Measurements from ENCODE around the gene PRKD2.

Gene PRKD2

GRCh38 chr19:46639358-46640182 is 77.3 kb downstream of the PRKD2 start:
- no peak for TF ChIP-seq CTCF (IDR thresholded peaks at IDR 0.05; ENCODE audit: borderline replicate concordance, insufficient read depth, low read depth, low read length)
- peak overlapping the region; percentile 49 for H3K4me3 ChIP-seq (ENCODE audit: low read depth, low read length)

GRCh38 chr19:46637224-46637623 is 79.7 kb downstream of the PRKD2 start:
- no peak for TF ChIP-seq CTCF (IDR thresholded peaks at IDR 0.05; ENCODE audit: borderline replicate concordance, insufficient read depth, low read depth, low read length)
- H3K4me3 ChIP-seq (ENCODE audit: low read depth, low read length), result no peak overlapping the region

DNA sequence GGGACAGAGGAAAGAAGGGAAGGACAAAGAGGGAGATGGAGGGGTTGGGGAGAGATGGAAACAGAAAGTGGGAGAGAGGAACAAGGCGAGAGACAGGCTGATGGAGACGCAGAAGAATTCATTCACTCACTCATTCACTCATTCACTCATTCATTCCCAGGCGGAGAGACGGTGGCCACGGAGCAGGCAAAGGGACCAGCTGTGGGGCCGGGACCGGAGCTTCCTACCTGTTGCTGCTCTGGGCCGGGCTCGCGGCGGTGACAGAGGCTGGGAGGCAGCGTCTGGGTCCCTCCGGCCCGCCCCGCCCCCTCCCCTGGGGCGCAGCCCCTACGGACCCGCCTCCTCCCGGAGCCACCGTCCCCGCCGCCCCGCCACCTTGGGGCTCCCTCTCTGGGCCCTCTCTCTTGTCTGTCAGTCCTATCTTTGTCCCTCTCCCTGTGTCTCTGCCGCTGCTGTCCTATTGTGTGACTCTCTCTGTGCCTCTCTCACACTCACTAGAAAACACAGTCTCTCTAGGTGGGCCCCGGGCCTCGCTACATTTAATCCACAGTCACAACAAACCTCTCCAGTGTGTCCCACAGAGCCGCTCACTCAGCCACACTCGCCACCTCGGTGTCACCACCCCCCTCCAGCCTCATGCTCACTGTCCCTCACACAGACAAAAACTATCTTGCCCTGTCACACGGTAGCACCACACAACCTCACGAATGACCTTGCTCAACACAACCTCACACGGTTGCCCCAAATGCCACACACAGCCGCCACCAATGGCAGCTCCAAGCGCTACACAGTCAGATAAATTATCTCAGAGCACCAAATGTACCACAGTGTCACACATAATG is 80.8 kb downstream of the PRKD2 start, which contains the start of gene GNG8:
Gene GNG8 (minus strand): TSS at position 283 of the 842 bp plus-strand sequence. CDS start 1,520 bp downstream, outside the sequence.
- H3K4me3 ChIP-seq (ENCODE audit: low read depth, low read length), result no peak within 1 kb of the TSS

DNA sequence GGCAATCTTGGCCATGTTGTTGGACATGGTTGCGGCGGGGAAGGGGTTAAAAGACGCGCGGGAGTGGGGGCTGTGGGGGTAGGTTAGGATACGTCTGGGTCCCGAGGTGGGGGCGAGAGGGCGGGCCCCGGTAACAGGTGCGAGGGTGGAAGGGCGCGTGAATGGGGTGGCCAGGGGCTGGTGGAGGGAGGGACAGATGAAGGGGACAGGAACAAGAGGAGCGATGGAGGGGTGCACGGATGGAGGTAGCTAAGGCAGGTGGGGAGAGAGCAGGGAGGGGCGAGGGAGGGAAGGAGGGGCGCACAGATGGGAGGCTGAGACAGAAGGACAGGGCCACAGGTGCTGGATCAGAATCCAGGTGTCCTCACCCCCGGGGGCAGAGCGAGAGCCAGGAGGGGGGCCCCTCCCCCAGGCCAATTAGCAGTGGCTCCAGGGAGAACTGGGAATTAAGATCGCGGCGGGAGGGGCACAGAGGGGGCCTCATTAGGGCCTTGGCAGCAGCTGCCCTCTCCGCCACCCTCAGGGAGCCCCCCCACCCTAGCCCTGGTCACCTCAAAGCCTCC is 82.2 kb downstream of the PRKD2 start:
- H3K4me3 ChIP-seq (ENCODE audit: low read depth, low read length), result peak overlapping the region; percentile 21
- TF ChIP-seq CTCF (IDR thresholded peaks at IDR 0.05; ENCODE audit: borderline replicate concordance, insufficient read depth, low read depth, low read length), result no peak

More for the DNA sequence above, 80.8 kb downstream of the PRKD2 start, which contains the start of gene GNG8:
- TF ChIP-seq CTCF (IDR thresholded peaks at IDR 0.05; ENCODE audit: borderline replicate concordance, insufficient read depth, low read depth, low read length), result no peak

GRCh38 chr19:46634045-46634655 is 82.8 kb downstream of the PRKD2 start:
- TF ChIP-seq CTCF (IDR thresholded peaks at IDR 0.05; ENCODE audit: borderline replicate concordance, insufficient read depth, low read depth, low read length), result no peak
- peak overlapping the region; percentile 21 for H3K4me3 ChIP-seq (ENCODE audit: low read depth, low read length)

DNA sequence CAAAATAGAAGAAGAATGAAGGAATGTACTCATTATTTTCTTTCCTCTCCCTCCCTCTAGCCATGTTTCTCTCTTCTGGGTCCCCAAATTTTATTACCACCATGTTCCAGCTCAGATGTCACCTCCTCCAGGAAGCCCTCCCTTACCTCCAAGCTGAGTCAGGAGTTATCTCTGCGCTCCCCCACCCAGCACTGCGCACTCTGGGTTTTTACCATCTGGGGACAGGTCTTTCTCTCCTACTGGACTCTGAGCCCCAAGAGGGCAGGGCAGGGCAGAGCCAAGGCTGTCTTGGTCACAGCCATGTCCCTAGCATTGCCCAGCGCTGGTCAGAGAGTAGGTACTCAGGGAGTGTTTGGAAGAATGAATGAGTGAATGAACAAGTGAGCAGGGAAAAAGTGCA is 83.8 kb downstream of the PRKD2 start:
- no peak for TF ChIP-seq CTCF (IDR thresholded peaks at IDR 0.05; ENCODE audit: borderline replicate concordance, insufficient read depth, low read depth, low read length)
- no peak overlapping the region for H3K4me3 ChIP-seq (ENCODE audit: low read depth, low read length)

All from GM12875 (cell line).